Parathyroid adenoma (tissue), 2 donors: ENCODE data around the gene KRT6B.
"Not testable (repeated sequence)": the region's sequence is repeated elsewhere in the genome, so short reads cannot be mapped to it uniquely, and the experiment has no call there.

Experiments used
- H2AFZ ChIP-seq: fragments of 300-600 bp; sonication (generic); one replicate; pipeline ENCODE4 v1.7.0; 2017; ENCODE audit warnings: antibody characterized with exemption, mild to moderate bottlenecking
- H3K27ac ChIP-seq: fragments of 300-600 bp; sonication (generic); one replicate; pipeline ENCODE4 v1.7.0; 2017
- H3K27me3 ChIP-seq: fragments of 300-600 bp; sonication (generic); one replicate; pipeline ENCODE4 v1.7.0; 2017; ENCODE audit warnings: low read length; ENCODE audit not compliant: control insufficient read depth, insufficient read depth
- H3K36me3 ChIP-seq: fragments of 300-600 bp; sonication (generic); one replicate; pipeline ENCODE4 v1.7.0; 2017; ENCODE audit warnings: low read length; ENCODE audit not compliant: control insufficient read depth, insufficient read depth
- H3K4me1 ChIP-seq: fragments of 300-600 bp; sonication (generic); one replicate; pipeline ENCODE4 v1.7.0; 2017; ENCODE audit warnings: control low read depth
- H3K4me2 ChIP-seq: fragments of 300-600 bp; sonication (generic); one replicate; pipeline ENCODE4 v1.7.0; 2017; ENCODE audit warnings: low read length
- H3K4me3 ChIP-seq: fragments of 300-600 bp; sonication (generic); one replicate; pipeline ENCODE4 v1.7.0; 2017; ENCODE audit warnings: low read depth, low read length
- H3K79me2 ChIP-seq: fragments of 300-600 bp; sonication (generic); one replicate; pipeline ENCODE4 v1.7.0; 2017; ENCODE audit warnings: control low read depth
- H3K9ac ChIP-seq: fragments of 300-600 bp; sonication (generic); one replicate; pipeline ENCODE4 v1.7.0; 2017; ENCODE audit warnings: mild to moderate bottlenecking
- H3K9me3 ChIP-seq: fragments of 300-600 bp; sonication (generic); one replicate; pipeline ENCODE4 v1.7.0; 2017; ENCODE audit warnings: low read length; ENCODE audit not compliant: control insufficient read depth
- TF ChIP-seq, protein P1 (sequence below): fragments of 300-600 bp; sonication (generic); IDR thresholded peaks from one replicate; pipeline ENCODE4 v1.7.0; 2017; ENCODE audit warnings: antibody characterized with exemption, mild to moderate bottlenecking
- donor health status: primary hyperparathyroidism.

KRT6B gene

GRCh38 chr12:52413202-52413601 lies 38.7 kb downstream of the KRT6B start:
- no peaks in the 10 kb centered on the region for H3K36me3 ChIP-seq
- H3K9me3 ChIP-seq = no peaks in the 10 kb centered on the region
- H3K9ac ChIP-seq = no peak overlapping the region
- no peak overlapping the region for H3K4me2 ChIP-seq
- H3K27ac ChIP-seq = no peak overlapping the region
- H3K4me1 ChIP-seq = no peaks in the 10 kb centered on the region
- no peak overlapping the region for H3K4me3 ChIP-seq
- no peaks in the 10 kb centered on the region for H3K79me2 ChIP-seq
- no peak overlapping the region for H2AFZ ChIP-seq
- H3K27me3 ChIP-seq = no peaks in the 10 kb centered on the region
- TF ChIP-seq, protein P1, sequence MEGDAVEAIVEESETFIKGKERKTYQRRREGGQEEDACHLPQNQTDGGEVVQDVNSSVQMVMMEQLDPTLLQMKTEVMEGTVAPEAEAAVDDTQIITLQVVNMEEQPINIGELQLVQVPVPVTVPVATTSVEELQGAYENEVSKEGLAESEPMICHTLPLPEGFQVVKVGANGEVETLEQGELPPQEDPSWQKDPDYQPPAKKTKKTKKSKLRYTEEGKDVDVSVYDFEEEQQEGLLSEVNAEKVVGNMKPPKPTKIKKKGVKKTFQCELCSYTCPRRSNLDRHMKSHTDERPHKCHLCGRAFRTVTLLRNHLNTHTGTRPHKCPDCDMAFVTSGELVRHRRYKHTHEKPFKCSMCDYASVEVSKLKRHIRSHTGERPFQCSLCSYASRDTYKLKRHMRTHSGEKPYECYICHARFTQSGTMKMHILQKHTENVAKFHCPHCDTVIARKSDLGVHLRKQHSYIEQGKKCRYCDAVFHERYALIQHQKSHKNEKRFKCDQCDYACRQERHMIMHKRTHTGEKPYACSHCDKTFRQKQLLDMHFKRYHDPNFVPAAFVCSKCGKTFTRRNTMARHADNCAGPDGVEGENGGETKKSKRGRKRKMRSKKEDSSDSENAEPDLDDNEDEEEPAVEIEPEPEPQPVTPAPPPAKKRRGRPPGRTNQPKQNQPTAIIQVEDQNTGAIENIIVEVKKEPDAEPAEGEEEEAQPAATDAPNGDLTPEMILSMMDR = no peak

DNA sequence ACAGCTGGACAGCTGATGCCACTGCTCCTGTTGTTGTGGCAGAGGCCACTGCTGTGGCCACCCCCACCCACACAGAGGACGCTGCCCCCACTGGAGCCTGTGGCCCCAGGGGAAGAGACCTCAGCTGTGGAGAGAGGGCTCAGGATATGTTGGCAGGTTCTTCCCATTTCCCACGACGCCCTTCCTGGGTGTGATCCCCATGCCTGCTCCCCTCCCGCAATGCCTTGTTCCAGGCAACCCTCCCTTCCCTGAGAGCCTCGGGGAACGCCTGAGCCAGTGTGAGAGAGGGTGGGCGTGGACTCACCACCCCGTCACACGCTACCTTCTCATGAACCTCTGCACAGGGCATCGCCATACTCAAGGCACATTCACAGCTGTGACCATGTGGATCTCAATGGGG lies 40.1 kb downstream of the KRT6B start:
- Histone ChIP-seq H3K4me2 (no peak overlapping the region), H3K9me3 (no peaks in the 10 kb centered on the region), H3K9ac (no peak overlapping the region), H3K79me2 (no peaks in the 10 kb centered on the region), H3K27me3 (no peaks in the 10 kb centered on the region), H3K4me1 (no peaks in the 10 kb centered on the region), H3K4me3 (no peak overlapping the region), H2AFZ (no peak overlapping the region), H3K27ac (no peak overlapping the region), H3K36me3 (no peaks in the 10 kb centered on the region)
- TF ChIP-seq, protein P1 = no peak

GRCh38 chr12:52410589-52411248 lies 41.2 kb downstream of the KRT6B start:
- not testable (repeated sequence) for H3K9me3 ChIP-seq, H3K27me3 ChIP-seq, H3K27ac ChIP-seq, H3K79me2 ChIP-seq, H3K36me3 ChIP-seq, H2AFZ ChIP-seq, H3K4me3 ChIP-seq, H3K9ac ChIP-seq, H3K4me1 ChIP-seq, H3K4me2 ChIP-seq

- no peaks in the 10 kb centered on the region for H3K4me1 ChIP-seq
- TF ChIP-seq, protein P1 = no peak
- no peaks in the 10 kb centered on the region for H3K36me3 ChIP-seq
These were observed 44.0 kb downstream of the KRT6B start for GRCh38 chr12:52407918-52408317.

DNA sequence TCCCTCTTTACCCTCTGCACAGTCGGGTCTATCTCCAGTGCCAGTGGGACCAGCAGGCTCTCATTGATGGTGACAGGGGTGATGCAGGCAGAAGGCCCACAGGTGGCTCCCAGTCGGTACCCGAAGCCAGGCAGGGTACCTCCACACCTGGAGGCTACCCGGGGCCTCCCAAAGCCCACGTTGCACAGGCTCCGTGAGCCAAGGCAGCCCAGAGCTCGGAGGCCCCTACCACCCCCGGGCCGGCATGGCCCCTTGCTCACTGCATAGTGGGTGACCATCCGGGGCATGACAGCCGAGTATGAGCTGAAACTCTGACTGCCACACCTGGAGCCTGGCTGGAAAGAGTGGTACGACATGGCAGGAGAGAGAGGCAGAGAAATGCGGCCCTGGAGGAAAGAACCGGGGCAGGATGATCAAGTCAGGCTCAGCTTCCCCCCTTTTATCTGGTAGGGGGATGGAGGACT lies 46.0 kb downstream of the KRT6B start, which contains the start of gene KRT82:
Gene KRT82, minus strand, starts transcription at position 414 of the 464 bp plus-strand sequence. Its CDS starts 58 bp downstream, at position 356.
- H3K4me2 ChIP-seq = no peak within 1 kb of the TSS
- no peak within 1 kb of the TSS for H3K27ac ChIP-seq
- H3K9me3 ChIP-seq = no peaks in the 10 kb centered on the region
- no peak within 1 kb of the TSS for H3K9ac ChIP-seq
- no peak within 1 kb of the TSS for H3K4me3 ChIP-seq
- H3K4me1 ChIP-seq = no peaks in the 10 kb centered on the region
- no peak within 1 kb of the TSS for H2AFZ ChIP-seq
- H3K36me3 ChIP-seq = no peaks in the 10 kb centered on the region
- no peaks in the 10 kb centered on the region for H3K27me3 ChIP-seq
- TF ChIP-seq, protein P1 = no peak
- no peaks in the 10 kb centered on the region for H3K79me2 ChIP-seq

More at GRCh38 chr12:52407918-52408317, 44.0 kb downstream of the KRT6B start:
- Histone ChIP-seq H3K4me2 (no peak overlapping the region), H2AFZ (no peak overlapping the region), H3K9me3 (no peaks in the 10 kb centered on the region), H3K27me3 (no peaks in the 10 kb centered on the region), H3K9ac (no peak overlapping the region), H3K79me2 (no peaks in the 10 kb centered on the region), H3K4me3 (no peak overlapping the region), H3K27ac (no peak overlapping the region)
